Fibroblast of lung (primary cell): ENCODE measurements around the gene ZDHHC8. TPM values are rescaled to one million over a fixed set of nuclear protein-coding genes. Genes with fewer than 3 reads are reported as not detected.

Experiments used
- DNase-seq, 2 donors: peaks; one replicate each; pipeline versions ENCODE4 v3.0.0 to v3.0.0-alpha.2; 2010; ENCODE audit warnings: low read depth in 2 of 2
- H2AFZ ChIP-seq: 2 replicates; pipeline ENCODE4 v1.5.1; 2012; ENCODE audit warnings: low read length, control low read depth, inconsistent platforms
- H3K27ac ChIP-seq: 2 replicates; pipeline ENCODE4 v1.5.1; 2011; ENCODE audit warnings: low read length, control low read depth; ENCODE audit not compliant: insufficient read depth
- H3K27me3 ChIP-seq: 2 replicates; pipeline ENCODE4 v1.5.1; 2011; ENCODE audit warnings: mild to moderate bottlenecking, low read length; ENCODE audit not compliant: control insufficient read depth, insufficient read depth
- H3K36me3 ChIP-seq: 2 replicates; pipeline ENCODE4 v1.5.1; 2011; ENCODE audit warnings: low read length; ENCODE audit not compliant: control insufficient read depth, insufficient read depth
- H3K4me1 ChIP-seq: 2 replicates; pipeline ENCODE4 v1.5.1; 2011; ENCODE audit warnings: low read length; ENCODE audit not compliant: control insufficient read depth, insufficient read depth; ENCODE audit errors: extremely low read depth
- H3K4me2 ChIP-seq: 2 replicates; pipeline ENCODE4 v1.5.1; 2011; ENCODE audit warnings: low read length, control low read depth; ENCODE audit not compliant: insufficient read depth; ENCODE audit errors: extremely low read depth
- H3K4me3 ChIP-seq, 4 experiments: fragments of 200-600 bp in 1 of 4; sonication (generic) in 1 of 4; replicated peaks in 1 of 4; 2 replicates each; pipeline ENCODE4 v1.5.1; 2011 to 2016; ENCODE audit warnings: low read length in 4 of 4, low read depth in 3 of 4, mild to moderate bottlenecking in 3 of 4, control low read depth in 2 of 4, inconsistent platforms in 1 of 4, mixed read lengths in 1 of 4; ENCODE audit not compliant: insufficient read depth in 1 of 4; ENCODE audit errors: control extremely low read depth in 1 of 4
- H3K79me2 ChIP-seq: 2 replicates; pipeline ENCODE4 v1.5.1; 2012; ENCODE audit warnings: mild to moderate bottlenecking, low read length, inconsistent platforms; ENCODE audit not compliant: control insufficient read depth, insufficient read depth
- H3K9ac ChIP-seq: 2 replicates; pipeline ENCODE4 v1.5.1; 2011; ENCODE audit warnings: mild to moderate bottlenecking, low read length, control low read depth; ENCODE audit not compliant: insufficient read depth
- H3K9me3 ChIP-seq: 2 replicates; pipeline ENCODE4 v1.5.1; 2012; ENCODE audit warnings: low read depth, low read length; ENCODE audit not compliant: control insufficient read depth, insufficient read depth
- H4K20me1 ChIP-seq: 2 replicates; pipeline ENCODE4 v1.5.1; 2011; ENCODE audit warnings: low read length; ENCODE audit not compliant: control insufficient read depth, insufficient read depth; ENCODE audit errors: extremely low read depth
- CTCF ChIP-seq, 2 donors: IDR thresholded peaks in 1 of 2; conservative IDR thresholded peaks in 1 of 2; 1 replicate in 1 of 2; 2 replicates in 1 of 2; pipeline ENCODE4 v1.5.1; 2011 to 2012; ENCODE audit warnings: low read length in 2 of 2, control low read depth in 1 of 2, inconsistent platforms in 1 of 2, low read depth in 1 of 2, mild to moderate bottlenecking in 1 of 2
- EZH2 ChIP-seq: IDR thresholded peaks from 2 replicates; pipeline ENCODE4 v1.5.1; 2012; ENCODE audit warnings: low read length, control low read depth, mild to moderate bottlenecking; ENCODE audit errors: missing control alignments
- polyA plus RNA-seq, 2 donors: library from polyadenylated mRNA; depleted of rRNA in 1 of 2; stranded (reverse) in 1 of 2; unstranded in 1 of 2; fragments of >200 nt; gene quantifications; 2 replicates each; pipeline ENCODE4 v1.2.1, GENCODE V29; 2011 to 2012; ENCODE audit warnings: missing spikeins in 1 of 2
- total RNA-seq: library from RNA; depleted of rRNA; stranded (reverse); fragments of >200 nt; gene quantifications from 2 replicates; pipeline ENCODE4 v1.2.1, GENCODE V29; 2014

ZDHHC8 gene
- total and polyA plus RNA-seq, 2 donors (not counting 1 experiment from before 2014, with no cell fraction given) = 6.6 to 26.2 TPM

GRCh38 chr22:20126284-20127029 is 5.1 kb upstream of the ZDHHC8 start:
- no peaks in the 10 kb centered on the region for H3K9me3 ChIP-seq
- H3K4me1 ChIP-seq = no peaks in the 10 kb centered on the region
- peaks cover 25% of the 10 kb centered on the region for H3K36me3 ChIP-seq
- H2AFZ ChIP-seq = no peak overlapping the region
- H4K20me1 ChIP-seq = no peaks in the 10 kb centered on the region
- TF ChIP-seq CTCF (conservative IDR thresholded peaks at IDR 0.05 in 1 of 2, IDR thresholded peaks at IDR 0.05 in 1 of 2; ENCODE audit: low read depth in 1 of 2, low read length in 2 of 2) = no peak
- TF ChIP-seq EZH2 = no peak
- H3K4me3 ChIP-seq = no peak overlapping the region
- no peaks in the 10 kb centered on the region for H3K27me3 ChIP-seq
- H3K9ac ChIP-seq = no peak overlapping the region
- peaks cover 21% of the 10 kb centered on the region for H3K79me2 ChIP-seq
- no peak for DNase-seq
- no peak overlapping the region for H3K27ac ChIP-seq
- H3K4me2 ChIP-seq = no peak overlapping the region

GRCh38 chr22:20127318-20127868 is 4.2 kb upstream of the ZDHHC8 start:
- Histone ChIP-seq H4K20me1 (no peaks in the 10 kb centered on the region), H3K4me1 (no peaks in the 10 kb centered on the region), H3K27me3 (no peaks in the 10 kb centered on the region), H3K4me3 (no peak overlapping the region), H2AFZ (no peak overlapping the region), H3K9ac (no peak overlapping the region), H3K79me2 (peaks cover 15% of the 10 kb centered on the region), H3K36me3 (peaks cover 21% of the 10 kb centered on the region), H3K4me2 (no peak overlapping the region), H3K27ac (no peak overlapping the region), H3K9me3 (no peaks in the 10 kb centered on the region)
- DNase-seq = no peak
- TF ChIP-seq EZH2 (no peak), CTCF (conservative IDR thresholded peaks at IDR 0.05 in 1 of 2, IDR thresholded peaks at IDR 0.05 in 1 of 2; ENCODE audit: low read depth in 1 of 2, low read length in 2 of 2) (no peak)

- DNase-seq = no peak
- no peak overlapping the region for H3K4me2 ChIP-seq
- no peak overlapping the region for H2AFZ ChIP-seq
- H3K79me2 ChIP-seq = peaks cover 19% of the 10 kb centered on the region
- no peak for TF ChIP-seq EZH2
- no peak for TF ChIP-seq CTCF (conservative IDR thresholded peaks at IDR 0.05 in 1 of 2, IDR thresholded peaks at IDR 0.05 in 1 of 2; ENCODE audit: low read depth in 1 of 2, low read length in 2 of 2)
- peaks cover 5% of the 10 kb centered on the region for H3K4me1 ChIP-seq
- no peak overlapping the region for H3K27ac ChIP-seq
- no peaks in the 10 kb centered on the region for H3K9me3 ChIP-seq
- H3K36me3 ChIP-seq = peaks cover 20% of the 10 kb centered on the region
- H3K27me3 ChIP-seq = no peaks in the 10 kb centered on the region
- no peaks in the 10 kb centered on the region for H4K20me1 ChIP-seq
- H3K9ac ChIP-seq = no peak overlapping the region
- H3K4me3 ChIP-seq = no peak overlapping the region
Measured at GRCh38 chr22:20127869-20128618, 3.6 kb upstream of the ZDHHC8 start.
